NCI-H1436 treated with DMSO at 0.1 percent for 48 hours (cell line): ENCODE results near the gene FAM20C.
"Not testable (repeated sequence)": the region's sequence is repeated elsewhere in the genome, so short reads cannot be mapped to it uniquely, and the experiment has no call there.

Source experiments
- DNase-seq: peaks from one replicate; lab custom pipeline; 2025; lab: John Stamatoyannopoulos, UW

Gene FAM20C

DNA sequence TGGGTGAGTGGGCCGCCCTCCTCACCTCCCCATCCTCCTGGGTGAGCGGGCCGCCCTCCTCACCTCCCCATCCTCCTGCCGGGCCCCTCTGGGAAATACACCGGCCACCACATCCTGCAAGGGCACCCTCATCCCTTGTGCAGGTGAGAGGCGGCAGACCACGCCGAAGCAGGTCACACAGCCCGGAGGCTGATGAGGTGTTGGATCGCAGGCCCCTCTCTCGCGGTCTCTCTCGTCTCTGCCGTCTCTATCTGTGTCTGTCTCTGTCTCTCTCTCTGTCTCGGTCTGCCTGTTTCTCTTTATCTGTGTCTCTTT is 66.8 kb downstream of the FAM20C start:
- no peak for DNase-seq

DNA sequence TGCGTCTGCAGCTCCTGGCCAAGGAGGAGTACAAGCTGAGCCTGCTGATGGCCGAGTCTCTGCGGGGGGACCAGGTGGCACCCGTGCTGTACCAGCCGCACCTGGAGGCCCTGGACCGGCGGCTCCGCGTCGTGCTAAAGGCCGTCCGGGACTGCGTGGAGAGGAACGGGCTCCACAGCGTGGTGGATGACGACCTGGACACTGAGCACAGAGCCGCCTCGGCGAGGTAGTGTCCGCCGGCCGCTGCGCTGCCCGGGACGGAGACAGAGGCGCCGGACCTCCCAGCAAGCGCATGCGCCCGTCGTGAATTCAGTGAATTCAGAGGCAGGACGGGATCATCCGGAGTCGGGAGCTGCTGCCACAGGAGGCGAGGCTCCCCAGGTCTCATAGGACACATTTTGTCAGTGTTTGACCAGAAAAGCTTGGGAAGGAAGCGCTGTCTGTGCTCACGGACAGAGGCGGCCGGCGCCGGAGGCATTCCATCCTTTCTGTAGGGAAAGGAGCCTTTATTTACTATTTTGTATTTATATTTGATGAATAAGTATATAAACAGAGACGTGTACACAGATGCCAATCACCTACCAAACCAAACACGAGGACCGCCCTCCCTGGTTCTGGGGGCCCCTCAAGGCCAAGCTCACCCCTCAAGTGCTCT is 67.5 kb downstream of the FAM20C start:
- no peak for DNase-seq

DNA sequence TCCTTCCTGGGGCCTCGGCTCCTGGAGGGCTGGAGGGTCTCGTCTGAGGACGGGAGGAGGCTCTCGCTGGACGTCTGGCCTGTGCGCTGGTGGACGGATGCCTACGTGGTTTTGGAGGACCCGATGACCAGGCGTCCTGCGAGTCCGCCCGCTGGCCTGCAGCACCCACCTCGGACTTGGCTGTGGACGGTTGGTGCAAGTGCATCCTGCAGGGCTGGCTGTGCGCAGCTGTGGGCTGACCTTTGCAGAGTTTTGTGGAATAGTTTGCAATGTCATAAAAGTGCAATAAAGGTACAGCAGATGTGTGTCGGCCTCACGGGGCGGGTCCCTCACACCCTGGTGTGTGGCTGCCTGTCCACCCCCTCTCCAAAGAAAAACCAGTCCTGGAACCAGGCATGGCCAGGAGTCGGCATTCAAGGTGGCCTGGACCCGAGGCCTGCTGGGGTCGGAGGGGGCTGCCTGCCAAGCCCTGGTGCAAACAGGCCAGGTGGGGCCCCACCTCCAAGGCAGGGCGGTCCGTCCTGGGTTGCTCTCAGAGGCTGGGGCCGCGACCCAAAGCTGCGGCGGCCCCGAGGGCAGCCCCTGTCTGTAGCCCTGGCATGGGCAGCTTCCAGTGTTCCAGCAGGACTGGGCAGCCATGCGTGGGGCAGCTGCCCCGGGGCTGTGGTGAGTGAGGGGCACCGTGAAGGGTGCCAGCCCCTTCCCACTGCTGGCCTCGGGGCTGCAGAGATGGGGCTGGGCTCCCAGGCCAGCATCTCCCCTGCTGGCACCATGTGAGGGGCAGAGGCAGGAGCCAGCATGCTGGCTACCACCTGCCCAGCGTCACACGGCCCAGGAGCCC is 68.3 kb downstream of the FAM20C start:
- DNase-seq = no peak

DNA sequence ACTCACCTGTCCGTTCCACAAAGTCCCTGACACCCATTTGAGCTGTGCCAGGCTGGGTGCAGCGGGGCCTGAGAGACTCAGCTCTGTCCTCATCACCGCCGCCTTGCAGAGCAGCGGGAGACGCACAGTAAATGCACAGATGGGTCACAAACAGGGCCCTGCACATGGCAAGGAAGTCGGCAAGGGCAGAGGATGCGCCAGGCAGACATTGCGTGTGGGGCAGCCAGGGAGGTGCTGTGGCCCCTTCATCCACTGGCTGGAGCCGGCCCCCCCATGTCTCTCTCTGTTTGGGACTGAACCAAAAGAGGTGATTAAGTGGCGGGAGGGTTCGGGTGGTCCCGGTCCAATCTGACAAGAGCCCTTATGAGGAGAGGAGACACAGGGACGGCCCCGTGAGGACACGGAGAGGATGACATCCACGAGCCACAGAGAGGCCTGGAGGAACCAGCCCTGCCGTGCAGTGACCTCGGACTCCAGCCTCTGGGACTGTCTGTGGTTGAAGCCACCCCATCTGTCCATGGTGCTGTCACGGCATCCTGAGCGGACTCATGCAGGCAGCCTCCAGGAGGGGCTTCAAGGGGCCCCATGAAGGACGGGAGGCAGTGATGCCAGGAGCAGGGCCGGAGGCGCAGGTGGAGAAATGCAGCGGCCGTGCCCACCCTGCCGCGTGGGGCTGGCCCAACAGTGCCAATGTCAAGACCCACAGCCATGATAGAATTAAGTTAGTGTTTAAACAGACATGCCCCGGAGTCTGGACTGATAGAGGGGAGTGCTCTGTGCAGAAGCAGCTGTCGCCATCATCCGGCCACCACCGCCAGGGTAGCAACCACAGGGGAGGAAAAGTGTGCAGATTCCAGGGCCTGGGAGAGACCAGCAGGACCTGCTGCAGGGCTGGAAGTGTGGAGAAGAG is 69.2 kb downstream of the FAM20C start:
- DNase-seq = no peak

DNA sequence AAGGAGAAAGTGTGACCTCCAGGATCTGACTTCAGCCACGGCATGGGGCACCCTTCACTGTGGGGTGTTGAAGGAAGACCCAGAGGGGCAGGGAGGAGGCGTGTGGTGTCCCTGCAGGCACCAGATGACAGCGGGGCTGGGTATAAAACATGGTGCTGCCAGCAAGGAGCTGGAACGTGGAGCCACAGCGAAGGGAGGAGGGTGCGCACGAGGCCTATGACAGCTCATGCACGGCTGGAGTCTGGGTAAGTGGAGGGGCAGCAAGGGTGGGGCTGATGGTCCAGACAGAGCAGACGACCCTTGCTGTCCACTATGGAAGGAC is 69.8 kb downstream of the FAM20C start:
- DNase-seq = no peak

DNA sequence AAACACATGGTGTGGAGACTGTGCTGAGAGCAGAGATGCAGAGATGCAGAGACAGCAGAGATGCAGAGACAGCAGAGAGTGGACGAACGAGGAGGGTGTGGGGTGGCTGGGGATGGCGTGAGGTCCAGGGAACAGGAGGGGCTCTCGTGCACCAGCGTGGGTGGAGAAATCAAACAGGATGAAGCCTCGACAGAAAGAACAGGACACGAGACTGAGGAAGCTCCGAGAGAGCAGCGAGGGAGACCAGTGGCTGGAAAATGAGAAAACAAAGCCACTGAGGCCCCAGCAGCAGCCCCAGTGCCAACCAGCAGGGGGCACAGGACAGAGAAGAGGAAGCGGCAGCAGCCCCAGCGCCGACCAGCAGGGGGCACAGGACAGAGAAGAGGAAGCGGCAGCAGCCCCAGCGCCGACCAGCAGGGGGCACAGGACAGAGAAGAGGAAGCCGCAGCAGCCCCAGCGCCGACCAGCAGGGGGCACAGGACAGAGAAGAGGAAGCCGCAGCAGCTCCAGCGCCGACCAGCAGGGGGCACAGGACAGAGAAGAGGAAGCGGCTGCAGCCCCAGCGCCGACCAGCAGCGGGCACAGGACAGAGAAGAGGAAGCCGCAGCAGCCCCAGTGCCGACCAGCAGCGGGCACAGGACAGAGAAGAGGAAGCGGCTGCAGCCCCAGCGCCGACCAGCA is 70.4 kb downstream of the FAM20C start:
- not testable (repeated sequence) for DNase-seq

DNA sequence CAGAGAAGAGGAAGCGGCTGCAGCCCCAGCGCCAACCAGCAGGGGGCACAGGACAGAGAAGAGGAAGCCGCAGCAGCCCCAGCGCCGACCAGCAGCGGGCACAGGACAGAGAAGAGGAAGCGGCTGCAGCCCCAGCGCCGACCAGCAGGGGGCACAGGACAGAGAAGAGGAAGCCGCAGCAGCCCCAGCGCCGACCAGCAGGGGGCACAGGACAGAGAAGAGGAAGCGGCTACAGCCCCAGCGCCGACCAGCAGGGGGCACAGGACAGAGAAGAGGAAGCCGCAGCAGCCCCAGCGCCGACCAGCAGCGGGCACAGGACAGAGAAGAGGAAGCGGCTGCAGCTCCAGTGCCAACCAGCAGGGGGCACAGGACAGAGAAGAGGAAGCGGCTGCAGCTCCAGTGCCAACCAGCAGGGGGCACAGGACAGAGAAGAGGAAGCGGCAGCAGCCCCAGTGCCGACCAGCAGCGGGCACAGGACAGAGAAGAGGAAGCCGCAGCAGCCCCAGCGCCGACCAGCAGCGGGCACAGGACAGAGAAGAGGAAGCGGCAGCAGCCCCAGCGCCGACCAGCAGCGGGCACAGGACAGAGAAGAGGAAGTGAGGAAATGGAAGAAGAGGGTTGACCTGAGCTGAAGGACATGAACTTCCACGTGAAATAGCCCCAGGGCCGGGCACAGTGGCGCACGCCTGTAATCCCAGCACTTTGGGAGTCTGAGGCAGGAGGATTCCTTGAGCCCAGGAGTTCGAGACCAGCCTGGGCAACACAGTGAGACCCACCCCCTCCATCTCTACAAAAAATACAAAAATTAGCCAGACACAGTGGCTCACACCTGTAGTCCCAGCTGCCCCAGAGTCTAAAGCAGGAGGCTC is 71.3 kb downstream of the FAM20C start:
- DNase-seq = not testable (repeated sequence)

DNA sequence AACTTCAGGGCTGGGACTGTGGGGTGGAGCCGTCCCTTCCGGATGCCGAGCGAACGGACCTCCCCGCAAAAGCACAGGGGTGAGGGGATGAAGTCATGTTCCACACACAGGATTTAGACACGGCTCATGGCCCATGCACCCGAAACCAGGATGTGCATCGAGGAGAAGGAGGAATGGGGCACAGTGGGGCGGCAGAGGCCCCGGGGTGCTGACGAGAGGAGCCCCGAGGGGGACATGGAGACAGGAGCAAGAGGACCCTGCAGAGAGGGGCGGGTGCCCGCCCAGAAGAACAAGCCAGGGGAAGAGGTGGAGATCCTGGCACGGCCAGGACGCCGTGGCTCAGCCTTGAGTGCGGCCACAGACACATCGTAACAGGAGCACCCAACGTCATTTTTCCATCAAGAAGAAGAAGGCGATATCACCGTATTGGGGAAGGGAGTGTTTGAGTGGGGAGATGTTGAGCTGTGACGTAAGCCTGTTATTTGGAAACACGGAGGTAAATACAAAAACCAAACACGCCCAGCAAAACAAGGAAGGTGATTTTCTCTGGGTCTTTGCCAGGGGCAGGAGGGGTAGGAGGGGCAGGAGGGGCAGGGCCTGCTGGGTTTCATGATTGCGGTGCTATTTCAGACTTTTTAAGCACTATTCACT is 72.3 kb downstream of the FAM20C start:
- DNase-seq = no peak

DNA sequence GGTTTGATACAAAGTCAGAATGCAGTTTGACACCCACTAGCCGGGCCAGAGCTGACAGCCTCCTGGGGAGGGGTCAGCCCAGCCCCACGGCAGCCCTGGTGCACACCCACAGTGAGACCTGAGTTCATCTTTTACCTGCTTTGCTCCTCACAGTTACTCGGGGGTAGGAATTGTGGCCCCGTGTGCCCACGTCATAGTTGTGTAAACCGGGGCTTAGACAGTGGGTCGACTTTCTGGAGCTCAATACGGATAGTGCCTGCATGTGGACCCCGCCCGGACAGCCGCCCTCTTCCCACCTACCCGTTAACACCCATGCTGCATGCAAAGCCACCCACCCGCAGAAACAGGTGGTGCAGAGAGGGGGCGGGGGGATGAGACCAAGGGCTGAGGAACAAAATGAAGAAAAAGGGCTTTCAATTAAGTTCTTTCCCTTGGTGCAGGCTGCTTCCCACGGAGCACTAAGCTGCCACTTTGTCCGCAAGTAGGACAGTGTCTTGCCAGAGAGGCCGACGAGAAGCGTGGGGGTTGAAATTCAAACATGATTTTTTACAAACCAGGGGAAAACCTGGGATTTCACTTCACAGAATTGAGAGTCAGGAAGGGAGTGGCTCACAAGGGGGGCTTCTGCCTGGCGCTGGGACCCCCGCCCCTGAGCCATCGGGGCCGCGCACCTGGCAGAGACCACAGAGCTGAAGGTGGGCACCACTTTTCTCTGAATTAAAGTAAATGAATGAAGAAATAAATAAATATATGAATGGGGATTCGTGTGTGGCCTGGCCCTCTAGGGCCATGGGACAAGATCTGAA is 73.0 kb downstream of the FAM20C start:
- DNase-seq = no peak

DNA sequence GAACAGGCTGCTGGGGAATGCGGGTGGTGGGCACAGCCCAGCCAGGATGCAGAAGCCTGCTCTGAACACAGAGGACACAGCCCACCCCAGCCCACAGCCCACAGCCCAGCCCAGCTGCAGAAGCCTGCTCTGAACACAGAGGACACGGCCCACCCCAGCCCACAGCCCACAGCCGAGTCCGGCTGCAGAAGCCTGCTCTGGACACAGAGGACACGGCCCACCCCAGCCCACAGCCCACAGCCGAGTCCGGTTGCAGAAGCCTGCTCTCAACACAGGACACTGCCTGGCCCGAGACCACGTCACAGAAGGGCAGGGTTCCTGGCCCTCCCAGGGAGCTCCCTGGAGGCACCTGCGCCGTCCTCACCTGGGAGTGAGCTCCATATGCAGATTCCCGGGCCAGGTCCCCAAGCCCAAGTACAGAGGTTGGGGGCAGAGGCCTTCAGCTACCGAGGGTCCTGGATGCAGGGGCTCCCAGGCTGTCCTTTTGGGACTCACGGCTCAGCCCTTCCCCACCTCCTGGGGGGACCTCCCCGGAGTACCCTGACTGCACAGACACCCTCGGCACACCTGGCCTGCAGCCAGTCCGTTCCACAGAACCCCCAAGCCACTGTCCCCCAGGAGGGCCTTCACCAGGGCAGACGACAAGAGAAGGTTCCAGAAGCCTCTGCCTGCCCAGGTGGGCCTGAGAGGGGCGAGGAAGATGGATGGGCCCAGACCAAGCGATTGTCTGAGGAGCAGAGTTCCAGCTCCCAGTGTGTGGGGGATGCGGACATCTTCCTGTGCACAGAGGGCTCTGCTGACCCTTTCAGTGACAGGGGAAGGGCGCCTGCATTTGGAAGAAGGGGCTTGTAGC is 73.9 kb downstream of the FAM20C start:
- no peak for DNase-seq

DNA sequence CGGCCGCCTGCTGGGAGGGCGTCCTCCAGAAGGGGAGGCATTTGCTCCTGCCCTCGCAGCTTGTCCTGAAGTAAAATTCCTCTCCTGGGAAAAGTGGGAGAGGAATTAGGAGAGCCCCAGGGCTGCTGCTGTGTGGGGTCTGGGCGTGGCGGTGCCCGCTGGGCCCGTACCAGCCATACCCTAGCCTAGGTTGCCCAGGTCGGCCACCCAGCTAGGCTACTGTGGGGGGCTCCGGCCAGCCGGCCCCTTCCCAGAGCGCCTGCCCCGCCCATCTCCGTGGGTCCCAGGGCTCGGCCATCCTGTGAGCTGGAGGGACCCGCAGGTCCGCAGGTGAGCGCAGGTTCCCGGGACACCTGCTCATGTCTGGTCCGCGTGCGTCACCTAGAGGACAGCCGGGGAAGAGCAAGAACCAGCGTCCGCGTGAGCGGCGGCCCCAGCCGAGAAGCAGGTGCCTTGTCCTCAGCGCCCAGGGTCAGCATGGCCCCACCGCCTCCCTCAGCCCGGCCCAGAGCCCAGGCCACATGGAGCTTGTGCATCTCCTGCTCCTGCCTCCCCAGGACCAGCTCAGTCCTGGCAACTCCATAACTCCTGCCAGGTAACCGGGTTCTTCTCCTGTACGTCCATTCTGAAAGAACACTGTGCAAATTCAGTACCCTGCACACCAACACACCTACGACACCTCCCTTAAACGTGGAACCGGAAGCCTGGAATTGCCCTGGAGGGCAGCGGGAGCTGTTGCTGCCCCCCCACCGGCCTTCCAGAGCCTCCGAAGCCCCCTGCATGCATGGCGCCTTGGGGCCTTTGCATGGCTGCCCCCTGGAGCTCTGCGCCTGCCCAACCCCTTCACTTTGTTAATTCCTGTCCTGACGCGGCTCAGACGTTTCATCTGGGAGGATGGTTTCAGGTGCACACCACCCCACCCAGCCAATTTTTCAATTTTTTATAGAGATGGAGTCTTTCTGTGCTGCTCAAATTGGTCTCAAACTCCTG is 74.8 kb downstream of the FAM20C start:
- no peak for DNase-seq

DNA sequence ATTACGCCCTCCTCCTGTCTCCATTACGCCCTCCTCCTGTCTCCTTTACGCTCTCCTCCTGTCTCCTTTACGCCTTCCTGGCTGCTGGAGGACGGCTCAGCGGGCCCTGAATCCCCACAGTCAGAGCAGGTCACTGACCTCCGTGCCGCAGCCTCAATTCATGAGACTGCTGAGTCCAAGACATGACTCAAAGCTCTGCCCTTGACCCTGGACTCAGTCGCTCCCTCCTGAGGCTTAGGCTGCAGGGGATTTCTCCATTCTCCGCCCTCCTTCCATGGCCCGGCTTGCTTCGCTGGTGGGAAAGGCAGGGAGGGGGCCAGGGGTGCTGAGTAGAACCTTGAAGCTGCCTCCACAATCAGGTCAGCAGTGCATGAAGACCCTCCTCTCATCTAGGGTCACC is 76.6 kb downstream of the FAM20C start:
- DNase-seq = no peak

DNA sequence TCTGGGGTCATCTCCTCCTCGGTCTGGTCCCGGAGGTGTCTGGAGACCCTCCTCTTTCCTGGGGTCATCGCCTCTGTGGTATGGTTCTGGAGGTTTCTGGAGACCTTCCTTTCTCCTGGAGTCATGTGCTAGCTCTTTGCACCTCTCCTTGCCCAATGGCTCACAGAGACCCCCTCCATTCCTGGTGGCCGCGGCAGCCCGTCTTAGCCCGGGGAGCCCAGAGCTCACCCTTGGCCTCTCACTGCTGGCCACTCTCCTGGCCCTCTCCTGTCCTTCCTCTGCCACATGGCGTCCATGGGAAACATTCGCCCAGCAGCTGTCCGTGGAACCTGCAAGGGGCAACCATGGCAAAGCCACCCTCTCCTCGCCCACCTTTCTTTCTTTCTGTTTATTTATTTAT is 77.3 kb downstream of the FAM20C start:
- no peak for DNase-seq

DNA sequence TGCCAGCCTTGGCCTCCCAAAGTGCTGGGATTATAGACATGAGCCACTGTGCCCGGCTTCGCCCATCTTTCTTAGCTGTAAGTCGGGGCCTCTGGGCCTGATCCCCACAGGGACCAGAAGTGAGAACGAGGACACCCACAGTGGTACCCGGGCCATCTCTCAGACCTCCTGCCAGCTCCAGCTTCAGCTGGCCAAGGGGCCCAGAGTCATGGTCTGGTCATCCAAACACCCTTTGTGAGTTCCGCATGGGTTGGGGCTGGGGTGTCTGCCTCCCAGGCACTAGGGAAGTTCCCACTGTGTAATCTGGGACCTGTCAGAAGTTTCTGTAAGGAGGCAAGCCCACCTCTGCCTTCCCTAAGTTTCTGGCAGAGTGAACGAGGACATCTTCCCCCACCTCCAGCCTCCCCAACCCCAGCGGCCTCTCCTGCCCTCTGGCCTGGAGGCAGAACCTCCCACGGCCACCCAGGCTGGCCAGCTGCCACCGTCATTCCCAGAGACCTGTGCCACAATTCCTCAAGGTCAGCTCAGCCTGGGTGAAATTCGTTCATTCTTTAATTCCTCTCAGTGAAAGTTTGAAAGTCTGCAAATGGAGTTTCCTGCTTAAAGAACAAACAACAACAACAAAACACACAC is 78.1 kb downstream of the FAM20C start:
- no peak for DNase-seq

DNA sequence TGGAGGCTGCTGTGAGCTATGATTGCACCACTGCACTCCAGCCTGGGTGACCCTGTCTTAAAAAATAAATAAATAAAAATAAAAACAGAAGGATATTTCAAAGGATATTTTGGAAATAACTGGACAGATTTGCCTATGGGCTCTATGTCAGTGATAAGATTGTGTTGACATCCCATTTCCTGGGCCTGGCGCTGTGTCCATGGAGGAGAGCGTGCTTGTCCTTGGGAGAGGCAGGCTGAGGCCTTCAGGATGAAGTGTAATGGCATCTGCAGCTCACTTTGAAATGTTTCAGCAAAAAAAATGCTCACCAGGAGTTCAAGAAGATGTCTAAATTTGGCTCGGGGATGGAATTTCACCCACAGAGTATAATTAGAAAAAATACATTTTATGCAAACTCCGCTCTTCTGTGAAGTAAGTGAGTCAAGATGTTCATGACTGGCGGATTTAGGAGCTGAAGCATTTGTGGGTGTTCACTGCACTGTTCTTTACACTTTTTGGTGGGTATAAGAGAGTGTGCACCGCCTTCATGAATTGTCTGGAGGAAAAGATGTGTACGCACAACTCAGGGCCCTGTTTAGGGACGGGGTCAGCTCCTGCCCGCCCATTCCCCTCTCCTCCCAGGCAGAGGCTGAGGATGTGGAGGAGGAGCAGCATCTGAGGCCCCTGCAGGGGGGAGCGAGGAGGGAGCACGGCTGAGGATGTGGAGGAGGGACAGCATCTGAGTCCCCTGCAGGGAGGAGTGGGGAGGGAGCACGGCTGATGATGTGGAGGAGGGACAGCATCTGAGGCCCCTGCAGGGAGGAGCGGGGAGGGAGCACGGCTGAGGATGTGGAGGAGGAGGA is 79.1 kb downstream of the FAM20C start:
- DNase-seq = no peak

DNA sequence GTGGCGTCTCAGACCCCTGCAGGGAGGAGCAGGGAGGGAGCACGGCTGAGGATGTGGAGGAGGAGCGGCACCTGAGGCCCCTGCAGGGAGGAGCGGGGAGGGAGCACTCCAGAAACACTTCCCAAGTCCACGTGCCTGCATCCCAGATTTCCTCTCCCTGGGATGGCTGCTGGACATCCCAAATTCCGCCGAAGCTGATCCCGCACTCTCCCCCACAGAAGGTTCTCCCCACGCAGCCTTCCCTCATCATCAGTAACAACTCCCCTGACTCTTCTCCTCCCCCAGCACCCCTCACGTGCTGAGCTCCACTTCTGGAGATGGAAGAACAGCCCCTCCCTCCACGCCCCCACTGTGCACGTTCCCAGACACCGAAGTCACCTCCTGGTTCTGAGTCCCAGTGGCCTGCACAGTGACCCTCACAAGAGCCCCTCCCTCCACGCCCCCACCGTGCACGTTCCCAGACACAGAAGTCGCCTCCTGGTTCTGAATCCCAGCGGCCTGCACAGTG is 79.8 kb downstream of the FAM20C start:
- DNase-seq = no peak
